Peyer's patch (tissue), 4 donors: ENCODE measurements around the gene PRRX2.

Experiments
- CTCF ChIP-seq, 6 experiments: fragments of 450-650 bp in 4 of 6; fragments of 200-600 bp in 2 of 6; sonication (generic) in 1 of 6; IDR thresholded peaks; one replicate each; pipeline ENCODE4 v1.5.1; 2017 to 2019; ENCODE audit warnings: antibody characterized with exemption in 6 of 6, mild to moderate bottlenecking in 3 of 6, moderate library complexity in 1 of 6
- POLR2A ChIP-seq, 2 donors: fragments of 450-650 bp; IDR thresholded peaks; one replicate each; pipeline ENCODE4 v1.5.1; 2017; ENCODE audit warnings: antibody characterized with exemption in 2 of 2, mild to moderate bottlenecking in 2 of 2, moderate library complexity in 2 of 2

GRCh38 chr9:129709438-129710168 is 44.2 kb downstream of the PRRX2 start:
- TF ChIP-seq CTCF (IDR thresholded peaks at IDR 0.05) (no peak), POLR2A (IDR thresholded peaks at IDR 0.05) (no peak)
